Endothelial cell of umbilical vein (primary cell): ENCODE measurements around the gene SDR39U1. TPM values are rescaled to one million over a fixed set of nuclear protein-coding genes. Genes with fewer than 3 reads are reported as not detected.

Experiments
- BruUV-seq: library from RNA; stranded (reverse); fragments of 400-500 nt; replicated peaks from 2 replicates; lab custom pipeline; 2021; lab: Mats Ljungman, UMichigan
- CTCF ChIA-PET: fragments of 300-600, 350-600 bp; sonication (Branson Sonifier 250); formaldehyde crosslinking; loops from one replicate; lab custom pipeline; 2021; ENCODE audit warnings: antibody characterized with exemption, inconsistent platforms; lab: Charles Lee
- POLR2A ChIA-PET: fragments of 300-600, 350-600 bp; sonication (Branson Sonifier 250); formaldehyde crosslinking; loops from one replicate; lab custom pipeline; 2021; ENCODE audit warnings: antibody characterized with exemption, inconsistent platforms; lab: Charles Lee
- DNase-seq: peaks from one replicate; pipeline ENCODE4 v3.0.0-alpha.2; 2011; ENCODE audit warnings: low read depth, low spot score
- FAIRE-seq: peaks from 2 replicates; lab custom pipeline; 2011; peaks lifted over from hg19 to GRCh38; lab: Jason Lieb, UNC
- H2AFZ ChIP-seq: 2 replicates; pipeline ENCODE4 v1.6.0; 2012; ENCODE audit warnings: low read depth, low read length, control low read depth, inconsistent platforms
- H3K27ac ChIP-seq: 2 replicates; pipeline ENCODE4 v1.5.1; 2011; ENCODE audit warnings: low read depth, mild to moderate bottlenecking, control low read depth, low read length, moderate library complexity; ENCODE audit not compliant: insufficient read depth
- H3K27me3 ChIP-seq, 2 experiments: 2 replicates each; pipeline versions ENCODE4 v1.6.0 to v1.6.1; 2011; ENCODE audit warnings: low read length in 2 of 2, mixed read lengths in 1 of 2; ENCODE audit not compliant: control insufficient read depth in 2 of 2, insufficient read depth in 2 of 2
- H3K36me3 ChIP-seq, 2 experiments: 2 replicates in 1 of 2; 3 replicates in 1 of 2; pipeline ENCODE4 v1.5.1; 2011; ENCODE audit warnings: low read length in 2 of 2, mild to moderate bottlenecking in 1 of 2, moderate library complexity in 1 of 2; ENCODE audit not compliant: control insufficient read depth in 2 of 2, insufficient read depth in 2 of 2; ENCODE audit errors: extremely low read depth in 1 of 2
- H3K4me1 ChIP-seq: 3 replicates; pipeline ENCODE4 v1.5.1; 2011; ENCODE audit warnings: mild to moderate bottlenecking, low read length; ENCODE audit not compliant: control insufficient read depth, insufficient read depth; ENCODE audit errors: extremely low read depth
- H3K4me2 ChIP-seq: 2 replicates; pipeline ENCODE4 v1.6.1; 2011; ENCODE audit warnings: low read length, control low read depth, mixed read lengths; ENCODE audit not compliant: insufficient read depth
- H3K4me3 ChIP-seq, 3 experiments: fragments of 200-600 bp in 1 of 3; sonication (generic), shearing (Covaris generic) in 1 of 3; replicated peaks in 1 of 3; 2 replicates each; pipeline ENCODE4 v1.5.1; 2011 to 2016; ENCODE audit warnings: control low read depth in 3 of 3, low read length in 3 of 3, mild to moderate bottlenecking in 2 of 3, inconsistent platforms in 1 of 3, low read depth in 1 of 3, moderate library complexity in 1 of 3; ENCODE audit not compliant: insufficient read depth in 1 of 3
- H3K79me2 ChIP-seq: 2 replicates; pipeline ENCODE4 v1.6.0; 2012; ENCODE audit warnings: low read length, inconsistent platforms; ENCODE audit not compliant: control insufficient read depth, insufficient read depth
- H3K9ac ChIP-seq: replicated peaks from 2 replicates; pipeline ENCODE3; 2011; ENCODE audit warnings: low read length, control low read depth; ENCODE audit not compliant: insufficient read depth; ENCODE audit errors: extremely low read depth
- H3K9me1 ChIP-seq: replicated peaks from 3 replicates; pipeline ENCODE4 v1.6.0; 2011; ENCODE audit warnings: mild to moderate bottlenecking, low read length; ENCODE audit not compliant: control insufficient read depth, insufficient read depth; ENCODE audit errors: extremely low read depth
- H3K9me3 ChIP-seq: replicated peaks from 2 replicates; pipeline ENCODE4 v1.5.1; 2012; ENCODE audit warnings: low read length, inconsistent platforms; ENCODE audit not compliant: control insufficient read depth, insufficient read depth
- H4K20me1 ChIP-seq: replicated peaks from 2 replicates; pipeline ENCODE3; 2011; ENCODE audit warnings: mild to moderate bottlenecking, low read length; ENCODE audit not compliant: control insufficient read depth, insufficient read depth; ENCODE audit errors: extremely low read depth
- CTCF ChIP-seq, 2 donors: IDR thresholded peaks; 1 replicate in 1 of 2; 2 replicates in 1 of 2; pipeline ENCODE4 v1.5.1; 2011; ENCODE audit warnings: low read length in 2 of 2, mild to moderate bottlenecking in 2 of 2, moderate library complexity in 2 of 2, control low read depth in 1 of 2, inconsistent platforms in 1 of 2, low read depth in 1 of 2; ENCODE audit not compliant: insufficient read depth in 1 of 2; ENCODE audit errors: extremely low read depth in 1 of 2
- EZH2 ChIP-seq: IDR thresholded peaks from 2 replicates; pipeline ENCODE4 v1.6.1; 2012; ENCODE audit warnings: borderline replicate concordance, low read depth, mild to moderate bottlenecking, moderate library complexity, low read length, inconsistent platforms; ENCODE audit not compliant: severe bottlenecking
- FOS ChIP-seq: IDR thresholded peaks from 2 replicates; pipeline ENCODE4 v1.6.1; 2011; ENCODE audit warnings: mild to moderate bottlenecking, low read length, moderate library complexity, borderline replicate concordance; ENCODE audit not compliant: insufficient read depth
- GATA2 ChIP-seq: IDR thresholded peaks from 2 replicates; pipeline ENCODE4 v1.7.0; 2011; ENCODE audit warnings: low read depth, mild to moderate bottlenecking, moderate library complexity, mixed read lengths, low read length; ENCODE audit not compliant: insufficient read length, insufficient read depth
- JUN ChIP-seq: IDR thresholded peaks from 2 replicates; pipeline ENCODE4 v1.6.1; 2011; ENCODE audit warnings: borderline replicate concordance, low read depth; ENCODE audit not compliant: insufficient read length, insufficient read depth
- MAX ChIP-seq: IDR thresholded peaks from 2 replicates; pipeline ENCODE4 v1.6.1; 2011; ENCODE audit not compliant: insufficient read depth, insufficient read length
- MYC ChIP-seq: IDR thresholded peaks from one replicate; pipeline ENCODE4 v1.6.1; 2011; ENCODE audit warnings: mild to moderate bottlenecking, low read depth, low read length
- POLR2A ChIP-seq: IDR thresholded peaks from 2 replicates; pipeline ENCODE4 v1.6.1; 2012; ENCODE audit warnings: low read depth, mild to moderate bottlenecking, control low read depth, low read length
- POLR2AphosphoS5 ChIP-seq: IDR thresholded peaks from 2 replicates; pipeline ENCODE4 v1.6.1; 2012; ENCODE audit warnings: low read depth, mild to moderate bottlenecking, control low read depth, low read length, moderate library complexity; ENCODE audit not compliant: insufficient read depth
- dilution Hi-C: fragments of 300-500 bp; cut with MboI; formaldehyde crosslinking; loops from one replicate; pipeline ENCODE4 v1.15.0; 2019; ENCODE audit warnings: low sequenced_read_pairs; ENCODE audit not compliant: extremely low pct_ligation_motif_present
- intact Hi-C: fragments of 100-400 bp; cut with micrococcal nuclease; formaldehyde crosslinking; loops from one replicate; pipeline ENCODE4 v1.10.0; 2022
- polyA plus RNA-seq, 4 experiments: library from polyadenylated mRNA; depleted of rRNA in 3 of 4; stranded (reverse) in 3 of 4; unstranded in 1 of 4; fragments of >200 nt; gene quantifications; 2 replicates each; pipeline versions ENCODE4 v1.2.1 to v1.2.3, GENCODE V29; 2011 to 2012; ENCODE audit warnings: missing spikeins in 1 of 4
- total RNA-seq: library from RNA; stranded (reverse); gene quantifications from 2 replicates; pipeline ENCODE4 v1.2.3, GENCODE V29; 2021

The SDR39U1 gene
- total and polyA plus RNA-seq, 2 donors (not counting 3 experiments of a cell fraction or from before 2014, with no cell fraction given): 40.2 to 72.6 TPM

GRCh38 chr14:24409956-24410355 lies 32.6 kb downstream of the SDR39U1 start:
- Histone ChIP-seq H3K9me3 (no peaks in the 10 kb centered on the region), H3K9me1 (no peaks in the 10 kb centered on the region), H3K4me1 (no peaks in the 10 kb centered on the region), H3K27ac (no peak overlapping the region), H3K9ac (no peak overlapping the region), H3K4me2 (no peak overlapping the region), H3K79me2 (no peaks in the 10 kb centered on the region), H4K20me1 (no peaks in the 10 kb centered on the region), H3K36me3 (peaks cover 4 to 46% of the 10 kb centered on the region in 2 experiments), H3K4me3 (no peak overlapping the region), H3K27me3 (no peaks in the 10 kb centered on the region), H2AFZ (no peak overlapping the region)
- FAIRE-seq: no peak
- CTCF ChIA-PET: interaction anchor here (0.9 to 8.7 kb wide), 10 partner anchors 9 to 119 kb away, joined by 3 to 86 read pairs (median 4); partner anchors contain the start of gene ADCY4
- DNase-seq: no peak
- intact Hi-C loops: no loop called here
- dilution Hi-C loops: no loop called here
- TF ChIP-seq CTCF (IDR thresholded peaks at IDR 0.05; ENCODE audit: extremely low read depth in 1 of 2, insufficient read depth in 1 of 2, low read depth in 1 of 2, low read length in 2 of 2) (no peak), FOS (no peak), POLR2AphosphoS5 (no peak), GATA2 (no peak), JUN (no peak), EZH2 (no peak), MYC (no peak), POLR2A (no peak), MAX (no peak)
- POLR2A ChIA-PET: interaction anchor here (1.7 kb wide), 1 partner anchor 44 kb away, joined by 6 read pairs; no protein-coding TSS in a partner anchor
- no TSS peak for BruUV-seq
